HCT116 (cell line): ENCODE results near the gene LMNA. TPM values are rescaled to one million over a fixed set of nuclear protein-coding genes. Genes with fewer than 3 reads are reported as not detected.
A peak's percentile ranks its signal among the peaks of the same experiment; 100 is the strongest.

ENCODE experiments used
- ATAC-seq: fragments of 200-7000 bp; cut with Tn5 transposase; 2 replicates; pipeline ENCODE4 v1.9.1; 2020; ENCODE audit warnings: mild to moderate bottlenecking, moderate library complexity
- BruUV-seq: library from RNA; stranded (reverse); fragments of 400-500 nt; replicated peaks from 2 replicates; lab custom pipeline; 2021; lab: Mats Ljungman, UMichigan
- CTCF ChIA-PET: fragments of 300-600 bp; sonication (Branson Sonifier 250); formaldehyde crosslinking; loops from one replicate; lab custom pipeline; 2021; ENCODE audit warnings: antibody characterized with exemption; lab: Charles Lee
- POLR2A ChIA-PET: fragments of 300-600, 350-600 bp; sonication (Branson Sonifier 250); formaldehyde crosslinking; loops from one replicate; lab custom pipeline; 2021; ENCODE audit warnings: antibody characterized with exemption; lab: Charles Lee
- RAD21 ChIA-PET, 2 experiments: fragments of 300-600 bp; sonication (Branson Sonifier 250); formaldehyde crosslinking; loops; one replicate each; lab custom pipeline; 2023; ENCODE audit warnings: low total read pairs in 2 of 2; ENCODE audit not compliant: uncharacterized antibody in 2 of 2, unreplicated experiment in 2 of 2, low non-redundant PET in 1 of 2; lab: Charles Lee
- DNase-seq: peaks from one replicate; pipeline ENCODE4 v3.0.0-alpha.2; 2010; ENCODE audit warnings: low read depth, low spot score
- H2AFZ ChIP-seq: fragments of 200-600 bp; shearing (Covaris generic), sonication (generic); 2 replicates; pipeline ENCODE4 v1.6.1; 2017; ENCODE audit warnings: low read depth, mixed run types, mixed read lengths, antibody characterized with exemption, low read length; ENCODE audit not compliant: poor library complexity, severe bottlenecking
- H3K27ac ChIP-seq: 2 replicates; pipeline ENCODE4 v1.5.1; 2012; ENCODE audit warnings: low read depth, low read length
- H3K27me3 ChIP-seq: fragments of 200-600 bp; sonication (generic); 2 replicates; pipeline ENCODE4 v1.6.1; 2016; ENCODE audit warnings: mixed run types, low read length, mixed read lengths; ENCODE audit not compliant: insufficient read depth
- H3K36me3 ChIP-seq, 2 experiments: fragments of 200-500 bp in 1 of 2; fragments of 200-600 bp in 1 of 2; sonication (Bioruptor generic) in 1 of 2; sonication (generic) in 1 of 2; 2 replicates each; pipeline versions ENCODE4 v1.5.1 to v1.6.1; 2014 to 2016; ENCODE audit warnings: low read length in 2 of 2, inconsistent platforms in 1 of 2, mixed read lengths in 1 of 2, mixed run types in 1 of 2; ENCODE audit not compliant: insufficient read depth in 2 of 2, control insufficient read depth in 1 of 2
- H3K4me1 ChIP-seq, 2 experiments: fragments of 200-600 bp in 1 of 2; sonication (generic) in 1 of 2; 2 replicates each; pipeline versions ENCODE4 v1.5.1 to v1.6.1; 2012 to 2017; ENCODE audit warnings: low read length in 2 of 2, inconsistent platforms in 1 of 2, mild to moderate bottlenecking in 1 of 2, mixed read lengths in 1 of 2, mixed run types in 1 of 2, moderate library complexity in 1 of 2; ENCODE audit not compliant: insufficient read depth in 2 of 2, control insufficient read depth in 1 of 2
- H3K4me2 ChIP-seq: fragments of 200-600 bp; sonication (generic); 2 replicates; pipeline ENCODE4 v1.6.1; 2017; ENCODE audit warnings: mixed run types, low read length, mixed read lengths
- H3K4me3 ChIP-seq, 2 experiments: fragments of 200-600 bp in 1 of 2; sonication (generic) in 1 of 2; replicated peaks in 1 of 2; 2 replicates each; pipeline ENCODE4 v1.5.1; 2011 to 2016; ENCODE audit warnings: low read length in 2 of 2, control low read depth in 1 of 2, low read depth in 1 of 2, mild to moderate bottlenecking in 1 of 2, mixed read lengths in 1 of 2, mixed run types in 1 of 2
- H3K79me2 ChIP-seq: fragments of 200-600 bp; sonication (generic); 2 replicates; pipeline ENCODE4 v1.6.1; 2017; ENCODE audit warnings: mild to moderate bottlenecking, mixed run types, low read length, moderate library complexity, mixed read lengths; ENCODE audit not compliant: insufficient read depth
- H3K9ac ChIP-seq: fragments of 200-600 bp; sonication (generic); 2 replicates; pipeline ENCODE4 v1.6.1; 2016; ENCODE audit warnings: low read length, mixed read lengths
- H3K9me2 ChIP-seq: fragments of 200-600 bp; sonication (generic), shearing (Covaris generic); 2 replicates; pipeline ENCODE4 v1.6.1; 2017; ENCODE audit warnings: mixed run types, mild to moderate bottlenecking, moderate library complexity; ENCODE audit not compliant: insufficient read depth
- H3K9me3 ChIP-seq, 2 experiments: fragments of 200-500 bp in 1 of 2; fragments of 200-600 bp in 1 of 2; sonication (Bioruptor generic) in 1 of 2; sonication (generic) in 1 of 2; 2 replicates each; pipeline ENCODE4 v1.6.1; 2014 to 2017; ENCODE audit warnings: low read length in 2 of 2, mixed read lengths in 2 of 2, inconsistent platforms in 1 of 2, low read depth in 1 of 2, mild to moderate bottlenecking in 1 of 2, mixed run types in 1 of 2, moderate library complexity in 1 of 2; ENCODE audit not compliant: control insufficient read depth in 1 of 2, insufficient read depth in 1 of 2
- H4K20me1 ChIP-seq: fragments of 200-600 bp; sonication (generic), shearing (Covaris generic); 2 replicates; pipeline ENCODE4 v1.6.1; 2017; ENCODE audit warnings: mixed run types, mild to moderate bottlenecking, moderate library complexity; ENCODE audit not compliant: insufficient read depth
- CEBPB ChIP-seq: IDR thresholded peaks from 2 replicates; pipeline ENCODE4 v1.6.1; 2012; ENCODE audit warnings: low read depth
- CTCF ChIP-seq, 3 experiments: fragments of 200-600 bp in 1 of 3; sonication (generic) in 1 of 3; IDR thresholded peaks in 2 of 3; conservative IDR thresholded peaks in 1 of 3; 2 replicates each; pipeline ENCODE4 v1.5.1; 2012 to 2017; ENCODE audit warnings: low read depth in 2 of 3, low read length in 2 of 3, antibody characterized with exemption in 1 of 3, borderline replicate concordance in 1 of 3, control low read depth in 1 of 3, mild to moderate bottlenecking in 1 of 3, mixed read lengths in 1 of 3, mixed run types in 1 of 3, moderate library complexity in 1 of 3; ENCODE audit not compliant: insufficient read depth in 1 of 3
- EZH2phosphoT487 ChIP-seq: fragments of 200-600 bp; IDR thresholded peaks from 2 replicates; pipeline ENCODE4 v1.6.1; 2018; ENCODE audit warnings: antibody characterized with exemption, borderline replicate concordance
- FOSL1 ChIP-seq: IDR thresholded peaks from 2 replicates; pipeline ENCODE4 v1.6.1; 2012; ENCODE audit warnings: low read depth
- JUND ChIP-seq: IDR thresholded peaks from 2 replicates; pipeline ENCODE4 v1.6.1; 2012
- MAX ChIP-seq: IDR thresholded peaks from 2 replicates; pipeline ENCODE4 v1.6.1; 2012
- POLR2A ChIP-seq: IDR thresholded peaks from 2 replicates; pipeline ENCODE4 v1.7.0; 2011; ENCODE audit warnings: borderline replicate concordance; ENCODE audit not compliant: insufficient read depth, insufficient read length; ENCODE audit errors: extremely low read depth
- POLR2AphosphoS5 ChIP-seq: IDR thresholded peaks from 2 replicates; pipeline ENCODE4 v1.6.1; 2011; ENCODE audit warnings: mild to moderate bottlenecking, low read depth, low read length, moderate library complexity
- RAD21 ChIP-seq: IDR thresholded peaks from 2 replicates; pipeline ENCODE4 v1.6.1; 2012; ENCODE audit warnings: low read depth, mild to moderate bottlenecking
- TCF7L2 ChIP-seq: IDR thresholded peaks from 2 replicates; pipeline ENCODE4 v1.7.0; 2011; ENCODE audit warnings: borderline replicate concordance, inconsistent platforms; ENCODE audit not compliant: insufficient read depth, insufficient read length; ENCODE audit errors: extremely low read depth
- ZFX ChIP-seq: fragments of 450-650 bp; IDR thresholded peaks from 2 replicates; pipeline ENCODE4 v1.6.1; 2017
- intact Hi-C: fragments of 100-400 bp; cut with micrococcal nuclease; formaldehyde crosslinking; loops from 2 replicates; pipeline ENCODE4 v1.10.0; 2022
- total RNA-seq: library from RNA; stranded (reverse); gene quantifications from one replicate; pipeline ENCODE4 v1.2.1, GENCODE V29; 2021; ENCODE audit not compliant: unreplicated experiment

The LMNA gene
- total RNA-seq, 1 experiment from 2014 or later, result 528 TPM

- DNase-seq (no peak), ATAC-seq (no peak)
- H3K79me2 ChIP-seq, result 0 out of 2 replicates have a peak, but pooled peaks cover 3% of the 10 kb centered on the region
- no peaks in the 10 kb centered on the region for H3K36me3 ChIP-seq
- H4K20me1 ChIP-seq, result no peaks in the 10 kb centered on the region
- BruUV-seq, result no TSS peak
- H3K27me3 ChIP-seq, result no peaks in the 10 kb centered on the region
- CTCF ChIA-PET, result interaction anchor here (2.6 kb wide), 1 partner anchor 18 kb away, joined by 10 read pairs; no protein-coding TSS in a partner anchor
- H3K4me3 ChIP-seq, result no peak overlapping the region
- RAD21 ChIA-PET, result no interaction called here
- H3K4me1 ChIP-seq, result peaks cover 67 to 91% of the 10 kb centered on the region in 2 experiments
- no peak for TF ChIP-seq TCF7L2
- TF ChIP-seq ZFX, result no peak
- no peak for TF ChIP-seq POLR2A
- TF ChIP-seq JUND, result no peak
- TF ChIP-seq EZH2phosphoT487, result no peak
- no peak for TF ChIP-seq RAD21
- TF ChIP-seq CTCF (IDR thresholded peaks at IDR 0.05 in 2 of 3, conservative IDR thresholded peaks at IDR 0.05 in 1 of 3; ENCODE audit: borderline replicate concordance in 1 of 3, insufficient read depth in 1 of 3, low read depth in 2 of 3, low read length in 2 of 3), result no peak
- TF ChIP-seq MAX, result no peak
- TF ChIP-seq CEBPB, result no peak
- TF ChIP-seq POLR2AphosphoS5, result no peak
- TF ChIP-seq FOSL1, result no peak
- peak overlapping the region; percentile 89 for H3K4me2 ChIP-seq
- no peak overlapping the region for H2AFZ ChIP-seq
- intact Hi-C loops, result no loop called here
- H3K27ac ChIP-seq, result no peak overlapping the region
- POLR2A ChIA-PET, result interaction anchor here (0.9 to 1.6 kb wide), 2 partner anchors 13 to 17 kb away, joined by 3 to 4 read pairs; no protein-coding TSS in a partner anchor
- no peaks in the 10 kb centered on the region for H3K9me3 ChIP-seq
- H3K9me2 ChIP-seq, result no peaks in the 10 kb centered on the region
- peak overlapping the region; percentile 5; the same call in 1 of the 2 replicates for H3K9ac ChIP-seq
Measured at GRCh38 chr1:156108057-156108456, 6.5 kb upstream of the LMNA start.
